ENCODE data around the gene LIPA.

- TF ChIP-seq CTCF (IDR thresholded peaks at IDR 0.05) (no peak), POLR2A (IDR thresholded peaks at IDR 0.05) (no peak), EP300 (IDR thresholded peaks at IDR 0.05) (no peak)
Observed at GRCh38 chr10:89263091-89263490, 11.5 kb upstream of the LIPA start.
